Measurements from ENCODE around the gene HAGH.

HAGH gene

DNA sequence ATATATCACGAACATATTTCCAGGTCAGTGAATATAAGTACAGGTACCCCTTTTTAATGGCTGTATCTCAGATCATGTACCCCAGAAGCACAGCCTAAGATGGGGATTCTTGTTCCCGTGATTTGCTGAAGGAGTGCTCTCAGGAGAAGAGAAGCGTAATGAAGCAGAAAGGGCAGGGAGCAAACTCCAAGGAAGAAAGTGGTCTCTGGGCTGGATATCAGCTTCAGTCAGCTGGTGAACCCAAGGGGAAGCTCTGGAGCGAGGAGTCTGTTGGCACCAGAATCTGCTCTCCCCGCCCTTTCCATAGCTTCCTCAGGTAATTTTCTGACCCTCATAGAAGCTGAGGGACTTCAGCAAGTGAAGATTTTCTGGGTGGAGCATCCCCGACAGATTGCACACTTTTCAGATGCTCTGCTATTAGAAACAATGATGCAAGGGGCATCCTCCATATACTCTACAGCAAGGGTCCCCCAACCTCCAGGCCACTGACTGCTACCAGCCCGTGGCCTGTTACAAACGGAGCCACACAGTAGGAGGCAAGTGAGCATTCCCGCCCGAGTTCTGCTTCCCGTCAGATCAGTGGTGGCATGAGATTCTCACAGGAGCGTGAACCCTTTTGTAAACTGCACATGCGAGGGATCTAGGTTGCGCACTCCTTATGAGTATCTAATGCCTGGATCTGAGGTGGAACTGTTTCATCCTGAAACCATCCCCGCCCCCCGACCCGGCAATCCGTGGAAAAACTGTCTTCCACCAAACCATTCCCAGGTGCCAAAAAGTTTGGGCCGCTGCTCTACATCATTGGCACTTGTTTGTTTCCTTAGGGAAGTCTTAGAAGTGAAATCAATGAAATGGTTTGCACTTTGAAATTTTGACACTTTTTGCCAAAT is 4.8 kb upstream of the HAGH start:
- no peak for DNase-seq (ENCODE audit: low spot score)

DNA sequence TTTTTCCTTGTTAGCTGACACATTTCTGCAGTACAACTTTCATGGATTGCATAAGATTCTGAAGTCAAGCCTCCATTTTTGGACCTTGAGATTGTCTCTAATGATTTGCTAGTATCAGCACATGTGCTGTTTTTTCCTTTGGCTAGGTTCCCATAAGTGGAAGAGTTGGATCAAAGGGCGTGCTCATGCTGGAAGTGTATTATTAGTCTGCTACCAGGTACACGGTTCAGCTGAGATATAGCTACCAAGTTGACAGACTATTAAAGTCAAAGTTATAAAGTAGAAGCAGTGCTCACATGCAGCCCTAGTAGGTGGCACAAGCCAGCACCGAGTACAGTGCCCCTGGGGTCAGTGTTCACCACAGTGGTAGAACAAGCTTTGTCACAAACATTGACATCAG is 3.6 kb upstream of the HAGH start:
- no peak for DNase-seq (ENCODE audit: low spot score)

DNA sequence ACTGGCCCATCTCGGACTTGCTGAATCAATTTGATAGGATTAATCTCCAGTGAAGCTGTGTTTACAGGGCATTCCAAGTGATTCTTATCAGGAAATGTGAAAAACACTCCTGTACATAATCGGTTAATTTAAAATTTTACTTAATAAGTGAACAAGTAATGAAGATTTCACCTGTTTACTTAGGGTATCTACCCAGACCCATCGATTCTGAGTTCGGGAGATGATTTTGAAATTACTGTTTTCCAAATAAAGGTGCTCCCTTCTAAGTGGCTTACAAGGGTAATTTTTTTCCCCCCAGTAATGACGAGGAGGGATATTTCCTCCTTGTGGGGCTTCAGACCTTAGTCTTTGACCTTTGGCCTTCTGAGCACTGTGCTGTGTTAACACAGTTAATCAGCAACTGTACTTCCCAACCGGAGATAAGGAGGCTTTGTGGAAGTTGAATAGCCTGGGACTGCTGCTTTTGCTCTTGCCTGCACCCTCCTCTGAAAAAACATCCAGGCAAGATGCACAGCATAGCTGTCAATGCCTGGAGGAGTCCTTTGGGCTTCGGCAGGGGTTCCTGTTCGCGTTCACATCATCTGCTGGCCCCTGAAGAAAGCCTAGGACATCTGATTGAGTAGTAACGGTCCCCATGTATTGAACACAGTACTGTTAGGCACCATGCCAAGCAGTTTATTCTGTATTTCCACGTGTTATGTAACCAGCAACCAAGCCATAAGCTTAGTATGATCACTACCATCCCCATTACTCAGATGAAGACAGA is 2.2 kb upstream of the HAGH start:
- no peak for DNase-seq (ENCODE audit: low spot score)

- DNase-seq (ENCODE audit: low spot score) = peak; percentile 22
Observed at GRCh38 chr16:1825864-1826690, 548 bp downstream of the HAGH start.

- no peak for DNase-seq (ENCODE audit: low spot score)
Observed at GRCh38 chr16:1825381-1825863, 1.2 kb downstream of the HAGH start.

DNA sequence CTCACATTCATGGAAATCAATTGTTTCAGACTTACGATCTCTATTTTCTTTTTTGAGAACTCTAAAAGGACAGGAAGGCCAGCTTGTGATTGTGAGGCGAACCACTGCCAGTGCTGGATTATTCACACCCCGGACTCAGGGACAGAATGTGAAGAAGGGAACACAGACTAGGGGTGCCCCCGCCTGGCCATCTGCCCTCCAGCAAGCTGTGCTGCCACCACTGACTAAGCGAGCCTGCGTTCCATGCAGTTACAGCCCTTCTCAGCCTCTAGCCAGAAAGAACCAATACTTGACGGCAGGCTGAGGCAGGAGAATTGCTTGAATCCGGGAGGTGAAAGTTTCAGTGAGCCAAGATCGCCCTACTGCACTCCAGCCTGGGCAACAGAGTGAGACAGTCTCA is 2.8 kb downstream of the HAGH start:
- no peak for DNase-seq (ENCODE audit: low spot score)

DNA sequence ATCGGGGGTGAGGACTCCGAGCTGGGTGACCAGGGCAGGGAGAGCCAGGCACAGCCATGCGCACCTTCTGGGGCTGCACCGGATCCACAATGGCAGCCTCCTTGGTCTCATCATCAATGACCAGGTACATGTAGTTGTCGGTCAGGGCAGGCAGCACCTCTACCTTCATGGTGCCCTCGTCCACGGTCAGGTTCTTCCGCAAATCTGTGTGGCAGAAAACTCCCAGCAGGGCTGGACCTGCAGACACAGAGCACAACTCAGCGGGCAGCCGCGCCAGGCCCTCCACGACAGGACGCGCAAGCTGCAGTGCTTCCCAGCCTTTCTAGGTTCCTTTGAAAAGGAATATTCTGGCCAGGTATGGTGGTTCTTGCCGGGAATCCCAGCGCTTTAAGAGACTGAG is 3.8 kb downstream of the HAGH start:
- DNase-seq (ENCODE audit: low spot score) = no peak

- DNase-seq (ENCODE audit: low spot score) = no peak
Observed at GRCh38 chr16:1821861-1822611, 4.6 kb downstream of the HAGH start.

DNA sequence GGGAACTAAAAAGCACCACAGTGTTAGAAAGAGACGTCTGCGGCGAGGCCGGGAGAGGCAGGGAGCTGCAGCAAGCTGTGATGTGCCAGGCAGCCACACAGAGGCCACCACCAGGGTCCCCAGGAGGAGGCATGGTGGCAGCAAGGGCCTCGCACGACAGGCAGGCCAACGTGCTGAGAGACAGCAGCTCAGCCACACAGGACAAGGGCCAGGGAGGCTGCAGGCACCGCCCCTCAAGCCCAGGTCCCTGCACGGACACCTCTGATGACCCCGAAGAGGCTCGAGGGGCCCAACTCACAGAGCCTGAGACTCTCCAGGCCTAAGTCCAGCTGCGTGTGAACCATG is 5.7 kb downstream of the HAGH start:
- DNase-seq (ENCODE audit: low spot score) = no peak

- no peak for DNase-seq (ENCODE audit: low spot score)
Observed at GRCh38 chr16:1820096-1820945, 6.3 kb downstream of the HAGH start.

DNA sequence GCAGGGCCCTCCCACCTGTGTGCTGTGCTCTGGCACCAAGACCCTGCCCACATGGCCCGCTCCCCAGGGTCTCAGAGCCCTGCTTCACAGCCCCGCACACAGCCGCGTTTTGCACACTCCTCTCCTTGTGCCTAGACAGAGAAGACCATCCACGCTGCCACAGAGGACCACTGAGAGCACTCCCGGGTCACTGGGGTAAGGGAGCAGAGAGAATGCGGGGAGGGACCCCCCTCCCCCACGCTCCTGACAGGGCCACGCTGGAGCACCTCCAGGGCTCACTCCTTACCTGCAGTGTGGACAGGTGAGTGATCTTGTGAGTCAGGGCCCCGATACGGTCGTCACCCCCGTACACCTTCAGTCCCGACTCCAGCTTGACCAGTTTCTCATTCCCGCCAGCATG is 7.0 kb downstream of the HAGH start:
- no peak for DNase-seq (ENCODE audit: low spot score)

GRCh38 chr16:1818873-1819525 is 7.6 kb downstream of the HAGH start:
- DNase-seq (ENCODE audit: low spot score) = no peak

GRCh38 chr16:1818204-1818872 is 8.3 kb downstream of the HAGH start:
- DNase-seq (ENCODE audit: low spot score) = no peak

- no peak for DNase-seq (ENCODE audit: low spot score)
Observed at GRCh38 chr16:1817716-1818115, 8.9 kb downstream of the HAGH start.

- no peak for DNase-seq (ENCODE audit: low spot score)
Observed at GRCh38 chr16:1817276-1817589, 9.4 kb downstream of the HAGH start.

GRCh38 chr16:1816396-1817275 is 10.0 kb downstream of the HAGH start:
- no peak for DNase-seq (ENCODE audit: low spot score)

DNA sequence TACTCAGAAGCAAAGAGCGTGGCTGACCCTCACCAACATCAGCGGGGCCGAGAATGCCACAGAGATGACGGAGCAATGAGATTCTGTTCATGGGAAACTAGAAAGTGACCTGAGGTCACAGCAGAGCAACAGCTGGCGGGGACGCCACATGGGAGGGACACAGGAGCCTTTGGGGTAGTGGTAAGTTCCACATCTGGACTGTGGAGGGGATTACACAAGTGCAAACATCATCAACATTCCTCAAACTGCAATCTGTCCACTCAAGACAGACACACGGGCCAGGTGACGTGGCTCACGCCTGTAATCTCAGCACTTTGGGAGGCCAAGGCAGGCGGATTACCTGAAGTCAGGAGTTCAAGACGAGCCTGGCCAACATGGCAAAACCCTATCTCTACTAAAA is 11.2 kb downstream of the HAGH start:
- no peak for DNase-seq (ENCODE audit: low spot score)

- no peak for DNase-seq (ENCODE audit: low spot score)
Observed at GRCh38 chr16:1812732-1813163, 13.9 kb downstream of the HAGH start.

GRCh38 chr16:1810536-1810935 is 16.1 kb downstream of the HAGH start:
- no peak for DNase-seq (ENCODE audit: low spot score)
